Muscle layer of colon (tissue), 2 donors: ENCODE measurements around the gene ATP4B.

Experiments used
- H3K27ac ChIP-seq: one replicate; pipeline ENCODE4 v1.7.0; 2013; ENCODE audit warnings: low read depth, mild to moderate bottlenecking, low read length, moderate library complexity
- H3K27me3 ChIP-seq, 2 donors: one replicate each; pipeline ENCODE4 v1.7.0; 2013; ENCODE audit warnings: low read length in 2 of 2, mild to moderate bottlenecking in 2 of 2; ENCODE audit not compliant: insufficient read depth in 2 of 2, control insufficient read depth in 1 of 2
- H3K36me3 ChIP-seq: one replicate; pipeline ENCODE4 v1.7.0; 2013; ENCODE audit warnings: mild to moderate bottlenecking, low read length; ENCODE audit not compliant: insufficient read depth
- H3K4me1 ChIP-seq: one replicate; pipeline ENCODE4 v1.7.0; 2013; ENCODE audit warnings: mild to moderate bottlenecking, low read length; ENCODE audit not compliant: insufficient read depth
- H3K4me3 ChIP-seq, 2 donors: one replicate each; pipeline ENCODE4 v1.7.0; 2013; ENCODE audit warnings: low read length in 2 of 2, low read depth in 1 of 2, mild to moderate bottlenecking in 1 of 2, moderate library complexity in 1 of 2
- H3K9ac ChIP-seq: one replicate; pipeline ENCODE4 v1.7.0; 2013; ENCODE audit warnings: low read length
- H3K9me3 ChIP-seq: one replicate; pipeline ENCODE4 v1.7.0; 2013; ENCODE audit warnings: mild to moderate bottlenecking, low read length
- donor health status: abdominal sarcoma.
- donor health status: Adenocarcinoma of cecum.

Gene ATP4B

DNA sequence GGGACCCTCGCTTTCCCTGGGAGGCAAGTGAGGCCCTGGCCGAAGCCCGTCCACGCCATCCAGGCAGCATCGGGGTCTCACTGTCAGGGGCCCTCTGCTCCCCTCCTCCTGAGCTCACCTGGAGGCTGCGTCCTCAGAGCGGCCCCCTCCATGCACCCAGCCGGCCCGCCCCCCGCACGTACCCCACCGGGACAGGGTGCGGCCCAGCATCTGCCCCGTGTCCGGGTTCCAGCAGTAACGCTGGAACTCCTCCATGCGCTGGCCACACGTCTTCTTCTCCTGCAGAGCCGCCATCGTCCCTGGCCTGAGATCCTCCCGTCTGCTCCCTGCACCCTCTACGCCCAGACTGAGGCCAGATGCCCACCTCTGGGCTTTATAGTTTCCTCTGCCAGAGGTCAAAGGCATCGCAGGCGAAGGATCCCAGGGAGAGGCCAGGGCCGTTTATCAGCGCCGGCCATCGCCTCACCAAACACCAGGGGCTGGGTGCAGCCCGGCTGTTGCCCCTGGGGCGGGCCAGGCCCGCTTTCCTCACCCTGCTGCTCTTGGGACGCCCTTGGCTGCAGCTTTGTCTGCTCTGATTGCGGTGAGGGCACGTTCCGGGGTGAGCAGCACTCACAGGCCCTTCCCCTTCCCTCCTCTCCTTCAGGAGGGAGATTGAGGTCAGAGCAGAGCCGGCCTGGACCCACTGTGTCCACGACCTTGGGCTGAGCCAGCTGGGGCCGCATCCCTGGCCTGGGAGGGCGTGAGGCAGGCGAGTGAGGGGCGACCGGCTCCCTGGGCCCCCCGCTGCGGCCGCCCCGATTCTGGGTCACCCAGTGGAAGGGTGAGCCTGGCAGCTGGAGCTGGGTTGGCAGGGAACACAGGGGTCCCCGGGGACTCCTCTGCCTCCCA, at the start of gene ATP4B:
ATP4B (minus strand) TSS at position 348 of the 891 bp plus-strand sequence; CDS start at position 294, 54 bp downstream.
- H3K36me3 ChIP-seq, result no peaks in the 10 kb centered on the region
- H3K27me3 ChIP-seq, result no peaks in the 10 kb centered on the region
- no peak within 1 kb of the TSS for H3K27ac ChIP-seq
- H3K4me3 ChIP-seq, result no peak within 1 kb of the TSS
- no peak within 1 kb of the TSS for H3K9ac ChIP-seq
- no peaks in the 10 kb centered on the region for H3K4me1 ChIP-seq
- H3K9me3 ChIP-seq, result no peaks in the 10 kb centered on the region

GRCh38 chr13:113672002-113672651, 14.1 kb upstream of the ATP4B start:
- Histone ChIP-seq H3K4me1 (no peaks in the 10 kb centered on the region), H3K9me3 (no peaks in the 10 kb centered on the region), H3K9ac (no peak overlapping the region), H3K36me3 (no peaks in the 10 kb centered on the region), H3K4me3 (no peak overlapping the region), H3K27ac (no peak overlapping the region), H3K27me3 (no peaks in the 10 kb centered on the region)

DNA sequence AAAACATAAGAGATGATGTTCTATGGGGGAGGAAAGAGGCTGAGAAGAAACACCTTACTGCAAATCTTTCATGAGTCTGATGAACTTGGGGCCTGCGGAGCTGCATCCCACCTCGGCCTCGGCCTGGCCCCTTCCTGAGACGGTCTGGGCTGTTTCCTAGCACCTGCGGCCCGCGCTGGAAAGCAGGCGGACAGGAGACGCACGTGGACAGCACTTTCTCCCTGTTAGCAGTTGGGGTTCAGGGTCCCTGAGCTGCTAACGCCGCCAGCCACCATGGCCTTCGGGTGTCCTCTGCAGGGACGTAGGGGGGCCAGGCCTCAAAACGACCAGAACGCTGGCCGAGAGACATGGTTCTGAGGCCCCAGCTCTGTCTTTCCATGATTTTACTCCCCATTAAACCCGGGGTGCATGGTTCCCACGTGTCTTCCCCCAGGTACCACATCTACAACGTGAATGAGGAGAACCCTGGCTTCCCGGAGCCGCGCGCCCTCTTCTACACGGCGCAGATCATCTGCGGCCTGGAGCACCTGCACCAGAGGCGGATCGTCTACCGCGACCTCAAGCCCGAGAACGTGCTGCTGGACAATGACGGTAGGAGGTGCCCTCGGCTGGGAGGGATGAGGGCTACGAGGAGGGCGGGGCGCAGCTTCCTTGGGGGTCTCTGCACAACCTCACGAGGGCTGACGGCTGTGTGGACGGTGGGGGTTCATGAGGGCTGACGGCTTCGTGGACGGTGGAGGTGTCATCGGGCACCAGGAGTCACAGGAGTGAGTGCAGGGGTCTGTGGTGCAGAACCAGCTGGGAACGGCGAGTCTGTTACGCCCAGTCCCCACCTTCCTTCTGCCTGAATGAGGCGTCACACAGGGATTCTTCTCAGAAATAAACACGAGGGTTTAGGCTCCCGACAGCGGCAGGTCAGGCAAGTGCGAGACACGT, 13.3 kb upstream of the ATP4B start:
- Histone ChIP-seq H3K4me1 (no peaks in the 10 kb centered on the region), H3K4me3 (no peak overlapping the region), H3K9me3 (no peaks in the 10 kb centered on the region), H3K27me3 (no peaks in the 10 kb centered on the region), H3K9ac (no peak overlapping the region), H3K36me3 (no peaks in the 10 kb centered on the region), H3K27ac (no peak overlapping the region)

DNA sequence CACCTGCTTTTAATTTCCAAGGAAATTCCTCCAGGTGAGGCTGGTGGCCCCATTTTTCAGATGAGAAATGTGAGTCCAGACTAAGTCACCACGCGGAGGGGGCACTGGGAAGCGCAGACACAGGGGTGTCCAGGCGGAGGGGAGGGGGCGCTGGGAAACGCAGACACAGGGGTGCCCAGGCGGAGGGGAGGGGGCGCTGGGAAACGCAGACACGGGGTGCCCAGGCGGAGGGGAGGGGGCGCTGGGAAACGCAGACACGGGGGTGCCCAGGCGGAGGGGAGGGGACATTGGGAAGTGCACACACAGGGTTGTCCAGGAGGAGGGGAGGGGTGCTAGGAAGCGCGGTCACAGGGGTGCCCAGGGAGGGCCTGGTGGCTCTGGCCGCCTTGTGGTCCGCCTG, 12.5 kb upstream of the ATP4B start:
- Histone ChIP-seq H3K9me3 (no peaks in the 10 kb centered on the region), H3K36me3 (no peaks in the 10 kb centered on the region), H3K27ac (no peak overlapping the region), H3K4me1 (no peaks in the 10 kb centered on the region), H3K4me3 (no peak overlapping the region), H3K9ac (no peak overlapping the region), H3K27me3 (peaks cover 0 to 5% of the 10 kb centered on the region in 2 donors)

- H3K27me3 ChIP-seq, result peaks cover 0 to 8% of the 10 kb centered on the region in 2 donors
- no peak overlapping the region for H3K9ac ChIP-seq
- no peak overlapping the region for H3K27ac ChIP-seq
- no peaks in the 10 kb centered on the region for H3K4me1 ChIP-seq
- no peaks in the 10 kb centered on the region for H3K36me3 ChIP-seq
- H3K9me3 ChIP-seq, result no peaks in the 10 kb centered on the region
- H3K4me3 ChIP-seq, result no peak overlapping the region
Observed at GRCh38 chr13:113669755-113670341, 11.8 kb upstream of the ATP4B start.

DNA sequence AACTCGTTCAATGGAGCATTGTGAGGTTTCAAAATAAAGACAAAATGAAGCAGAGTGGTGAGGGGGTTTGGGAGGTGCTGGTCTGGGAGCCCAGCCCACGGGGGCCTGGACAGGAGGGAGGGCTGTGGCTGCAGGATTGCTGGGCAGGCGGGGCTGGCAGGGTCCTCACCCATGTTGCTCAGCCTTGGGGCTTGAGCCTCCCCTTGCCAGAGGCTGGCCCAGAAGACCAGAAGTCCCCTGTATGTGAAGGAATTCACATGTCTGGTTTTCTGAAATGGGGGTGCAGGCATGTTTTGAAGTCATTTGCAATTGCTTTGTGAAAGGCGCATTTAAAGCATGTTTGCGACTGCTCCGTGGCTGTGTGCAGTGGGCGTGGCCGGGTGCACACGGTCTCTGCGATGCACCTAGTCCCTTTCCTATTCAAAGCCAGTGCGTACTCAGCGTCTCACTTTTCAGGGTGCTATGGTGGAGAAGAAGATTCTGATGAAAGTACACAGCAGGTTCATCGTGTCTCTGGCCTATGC, 11.3 kb upstream of the ATP4B start:
- H3K9ac ChIP-seq, result no peak overlapping the region
- no peak overlapping the region for H3K4me3 ChIP-seq
- H3K4me1 ChIP-seq, result no peaks in the 10 kb centered on the region
- no peaks in the 10 kb centered on the region for H3K36me3 ChIP-seq
- no peak overlapping the region for H3K27ac ChIP-seq
- H3K9me3 ChIP-seq, result no peaks in the 10 kb centered on the region
- H3K27me3 ChIP-seq, result peaks cover 0 to 8% of the 10 kb centered on the region in 2 donors

DNA sequence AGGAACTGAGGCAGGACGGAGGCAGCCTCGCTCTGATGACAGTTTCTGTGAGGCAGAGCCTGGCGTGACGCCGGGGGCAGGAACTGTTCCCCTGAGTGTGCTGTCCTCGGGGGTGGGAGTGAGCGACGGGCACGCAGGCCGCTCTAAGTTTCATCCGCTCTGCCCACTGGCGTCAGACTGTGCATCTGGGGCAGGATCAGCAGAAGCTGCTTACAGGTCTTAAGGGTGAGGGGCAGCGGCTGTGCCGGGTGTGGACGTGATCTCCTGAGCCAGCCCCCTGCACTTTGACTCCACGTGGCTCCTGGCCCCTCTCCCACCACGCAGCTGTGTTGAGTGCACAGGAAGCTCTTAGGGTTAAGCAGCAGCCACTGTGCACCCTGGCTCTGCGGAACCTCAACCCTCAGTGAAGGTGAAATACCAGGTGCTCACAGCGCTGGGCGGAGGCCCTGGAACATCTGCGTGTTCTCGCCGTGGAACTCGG, 10.5 kb upstream of the ATP4B start:
- Histone ChIP-seq H3K9ac (no peak overlapping the region), H3K9me3 (no peaks in the 10 kb centered on the region), H3K27me3 (peaks cover 0 to 8% of the 10 kb centered on the region in 2 donors), H3K4me1 (no peaks in the 10 kb centered on the region), H3K27ac (no peak overlapping the region), H3K4me3 (no peak overlapping the region), H3K36me3 (no peaks in the 10 kb centered on the region)

DNA sequence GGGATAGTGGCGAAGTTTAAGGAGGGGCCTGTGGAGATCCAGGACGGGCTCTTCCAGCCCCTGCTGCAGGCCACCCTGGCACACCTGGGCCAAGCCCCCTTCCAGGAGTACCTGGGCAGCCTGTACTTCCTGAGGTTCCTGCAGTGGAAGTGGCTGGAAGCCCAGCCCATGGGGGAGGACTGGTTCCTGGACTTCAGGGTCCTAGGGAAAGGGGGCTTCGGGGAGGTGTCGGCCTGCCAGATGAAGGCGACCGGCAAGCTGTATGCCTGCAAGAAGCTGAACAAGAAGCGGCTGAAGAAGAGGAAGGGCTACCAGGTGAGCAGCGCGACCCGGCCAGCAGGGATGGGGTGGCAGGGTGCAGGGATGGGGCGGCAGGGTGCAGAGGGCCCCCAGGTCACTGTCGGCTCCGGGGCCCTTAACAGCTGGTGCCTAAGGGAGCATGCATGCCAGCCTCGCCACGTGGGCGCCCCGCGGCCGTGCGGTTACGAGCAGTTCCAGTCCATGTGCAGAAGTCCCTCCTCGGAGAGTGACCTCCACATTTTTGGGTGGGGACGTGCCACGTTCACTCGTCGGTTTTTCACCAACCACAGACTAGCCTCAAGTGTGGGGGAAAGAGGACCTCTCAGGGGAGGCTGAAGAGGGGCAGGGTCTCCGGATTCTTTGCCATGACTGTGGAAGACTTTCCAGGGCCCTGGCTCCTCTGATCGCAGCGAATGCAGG, 9.9 kb upstream of the ATP4B start:
- Histone ChIP-seq H3K27me3 (peaks cover 0 to 8% of the 10 kb centered on the region in 2 donors), H3K4me3 (no peak overlapping the region), H3K9ac (no peak overlapping the region), H3K9me3 (no peaks in the 10 kb centered on the region), H3K36me3 (no peaks in the 10 kb centered on the region), H3K4me1 (no peaks in the 10 kb centered on the region), H3K27ac (no peak overlapping the region)

DNA sequence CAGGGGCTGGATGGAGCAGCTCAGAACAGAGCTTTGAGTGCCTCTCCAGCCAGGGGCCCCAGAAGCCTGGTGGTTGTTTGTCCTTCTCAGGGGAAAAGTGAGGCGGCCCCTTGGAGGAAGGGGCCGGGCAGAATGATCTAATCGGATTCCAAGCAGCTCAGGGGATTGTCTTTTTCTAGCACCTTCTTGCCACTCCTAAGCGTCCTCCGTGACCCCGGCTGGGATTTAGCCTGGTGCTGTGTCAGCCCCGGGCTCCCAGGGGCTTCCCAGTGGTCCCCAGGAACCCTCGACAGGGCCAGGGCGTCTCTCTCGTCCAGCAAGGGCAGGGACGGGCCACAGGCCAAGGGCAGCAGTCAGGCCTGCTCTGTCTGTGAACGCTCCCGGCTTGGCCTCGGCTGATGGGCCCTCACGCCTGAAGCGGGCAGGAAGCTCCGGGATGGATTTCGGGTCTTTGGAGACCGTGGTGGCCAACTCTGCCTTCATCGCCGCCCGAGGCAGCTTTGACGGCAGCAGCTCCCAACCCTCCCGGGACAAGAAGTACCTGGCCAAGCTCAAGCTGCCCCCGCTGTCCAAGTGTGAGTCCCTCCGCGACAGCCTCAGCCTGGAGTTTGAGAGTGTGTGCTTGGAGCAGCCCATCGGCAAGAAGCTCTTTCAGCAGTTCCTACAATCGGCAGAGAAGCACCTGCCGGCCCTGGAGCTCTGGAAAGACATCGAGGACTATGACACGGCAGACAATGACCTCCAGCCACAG, 9.1 kb upstream of the ATP4B start, which contains the start of gene GRK1:
GRK1 (plus strand) TSS at position 269 of the 751 bp plus-strand sequence; CDS start at position 437, 168 bp downstream.
- Histone ChIP-seq H3K4me1 (no peaks in the 10 kb centered on the region), H3K36me3 (no peaks in the 10 kb centered on the region), H3K27ac (no peak within 1 kb of the TSS), H3K9ac (no peak within 1 kb of the TSS), H3K27me3 (peaks cover 0 to 8% of the 10 kb centered on the region in 2 donors), H3K9me3 (no peaks in the 10 kb centered on the region), H3K4me3 (no peak within 1 kb of the TSS)

DNA sequence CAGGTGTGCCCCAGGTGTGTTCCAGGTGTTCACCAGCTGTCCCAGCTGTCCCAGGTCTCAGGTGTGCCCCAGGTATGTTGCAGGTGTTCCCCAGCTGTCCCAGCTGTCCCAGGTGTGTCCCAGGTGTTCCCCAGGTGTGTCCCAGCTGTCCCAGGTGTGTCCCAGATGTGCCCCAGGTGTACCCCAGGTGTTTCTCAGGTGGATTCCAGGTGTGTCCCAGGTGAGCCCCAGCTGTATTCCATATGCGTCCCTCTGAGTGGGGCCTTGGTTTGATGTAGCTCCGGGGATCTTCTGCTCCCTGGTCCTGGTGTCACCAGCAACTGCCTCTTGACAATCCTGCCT, 8.3 kb upstream of the ATP4B start:
- no peaks in the 10 kb centered on the region for H3K9me3 ChIP-seq
- H3K4me3 ChIP-seq, result no peak overlapping the region
- H3K27ac ChIP-seq, result no peak overlapping the region
- H3K36me3 ChIP-seq, result no peaks in the 10 kb centered on the region
- no peak overlapping the region for H3K9ac ChIP-seq
- H3K4me1 ChIP-seq, result no peaks in the 10 kb centered on the region
- peaks cover 0 to 8% of the 10 kb centered on the region in 2 donors for H3K27me3 ChIP-seq
